SK-N-SH treated with all-trans-retinoic acid at 6 μM for 48 hours (cell line): Measurements from ENCODE around the gene ARHGAP28.

Source experiments
- CSDC2 ChIP-seq: fragments of 250-450 bp; sonication (Bioruptor Pico); IDR thresholded peaks from 2 replicates; pipeline ENCODE4 v1.5.0; 2020; ENCODE audit warnings: mild to moderate bottlenecking, moderate library complexity
- ESRRG ChIP-seq: fragments of 250-450 bp; sonication (Bioruptor Pico); IDR thresholded peaks from 2 replicates; pipeline ENCODE4 v1.6.1; 2021; ENCODE audit warnings: mild to moderate bottlenecking
- RARB ChIP-seq: fragments of 250-450 bp; sonication (Bioruptor Pico); IDR thresholded peaks from 2 replicates; pipeline ENCODE4 v1.8.0; 2021; ENCODE audit warnings: mild to moderate bottlenecking, moderate library complexity
- SNAI2 ChIP-seq: fragments of 250-450 bp; sonication (Bioruptor Pico); IDR thresholded peaks from 2 replicates; pipeline ENCODE4 v1.5.0; 2020; ENCODE audit warnings: mild to moderate bottlenecking, moderate library complexity
- TOX ChIP-seq: fragments of 250-450 bp; sonication (Bioruptor Pico); IDR thresholded peaks from 2 replicates; pipeline ENCODE4 v1.8.0; 2021; ENCODE audit warnings: mild to moderate bottlenecking, moderate library complexity, borderline replicate concordance
- ZC3H10 ChIP-seq: fragments of 250-450 bp; sonication (Bioruptor Pico); IDR thresholded peaks from 2 replicates; pipeline ENCODE4 v1.5.1; 2021; ENCODE audit warnings: mild to moderate bottlenecking, moderate library complexity
- ZFP3 ChIP-seq: fragments of 250-450 bp; sonication (Bioruptor Pico); IDR thresholded peaks from 2 replicates; pipeline ENCODE4 v1.5.0; 2020; ENCODE audit warnings: mild to moderate bottlenecking, moderate library complexity
- ZFP30 ChIP-seq: fragments of 450-650 bp; formaldehyde crosslinking; IDR thresholded peaks from 2 replicates; pipeline ENCODE4 v1.5.0; 2022; ENCODE audit warnings: mild to moderate bottlenecking, moderate library complexity
- ZNF565 ChIP-seq: fragments of 450-650 bp; formaldehyde crosslinking; conservative IDR thresholded peaks from 2 replicates; pipeline ENCODE4 v1.5.0; 2020; ENCODE audit warnings: low read depth, mild to moderate bottlenecking, moderate library complexity
- ZNF8 ChIP-seq: fragments of 450-650 bp; formaldehyde crosslinking; IDR thresholded peaks from 2 replicates; pipeline ENCODE4 v1.5.0; 2020; ENCODE audit warnings: mild to moderate bottlenecking, moderate library complexity
- TF ChIP-seq, protein P1 (sequence below): fragments of 250-450 bp; sonication (Bioruptor Pico); IDR thresholded peaks from 2 replicates; pipeline ENCODE4 v1.8.0; 2020; ENCODE audit warnings: mild to moderate bottlenecking, moderate library complexity, borderline replicate concordance
- TF ChIP-seq, protein P2 (sequence below): fragments of 250-450 bp; sonication (Bioruptor Pico); IDR thresholded peaks from 2 replicates; pipeline ENCODE4 v1.5.1; 2020; ENCODE audit warnings: low read depth, mild to moderate bottlenecking, moderate library complexity

DNA sequence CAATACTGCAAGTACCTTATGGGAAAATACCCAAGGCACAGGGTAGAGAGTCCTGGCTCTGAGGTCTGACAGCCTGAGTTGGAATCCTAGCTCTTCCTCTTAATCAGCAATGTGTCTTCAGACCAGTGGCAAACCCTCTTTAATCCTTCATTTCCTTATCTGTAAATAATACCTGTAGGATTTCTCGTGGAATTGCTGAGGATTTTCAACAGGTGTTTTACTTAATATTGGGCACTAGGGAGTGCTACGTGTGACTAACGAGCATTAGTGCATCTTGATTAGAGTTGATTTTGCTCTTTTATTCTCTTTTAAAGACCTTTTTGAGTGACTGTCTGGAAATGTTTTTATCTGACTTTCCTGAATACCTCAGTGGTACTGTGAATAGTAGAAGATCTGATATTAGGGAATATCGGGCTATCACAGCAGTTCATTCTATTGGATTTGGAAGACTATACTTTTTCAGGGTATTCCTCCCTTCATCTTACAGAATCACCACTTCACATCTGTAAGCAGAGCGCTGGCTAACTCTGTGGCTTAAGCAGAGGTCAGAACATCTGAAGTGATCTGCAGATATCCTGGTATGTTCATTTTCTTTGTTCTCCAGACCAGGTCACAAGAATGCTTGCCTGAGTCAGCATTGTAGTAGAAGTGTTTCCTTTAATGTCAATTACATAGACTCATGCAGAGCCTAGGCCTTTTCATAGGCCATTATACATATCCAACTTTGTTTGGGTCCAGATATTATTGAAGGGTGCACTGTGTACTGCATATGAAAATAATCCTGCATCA is 49.1 kb downstream of the ARHGAP28 start:
- TF ChIP-seq, protein P1, sequence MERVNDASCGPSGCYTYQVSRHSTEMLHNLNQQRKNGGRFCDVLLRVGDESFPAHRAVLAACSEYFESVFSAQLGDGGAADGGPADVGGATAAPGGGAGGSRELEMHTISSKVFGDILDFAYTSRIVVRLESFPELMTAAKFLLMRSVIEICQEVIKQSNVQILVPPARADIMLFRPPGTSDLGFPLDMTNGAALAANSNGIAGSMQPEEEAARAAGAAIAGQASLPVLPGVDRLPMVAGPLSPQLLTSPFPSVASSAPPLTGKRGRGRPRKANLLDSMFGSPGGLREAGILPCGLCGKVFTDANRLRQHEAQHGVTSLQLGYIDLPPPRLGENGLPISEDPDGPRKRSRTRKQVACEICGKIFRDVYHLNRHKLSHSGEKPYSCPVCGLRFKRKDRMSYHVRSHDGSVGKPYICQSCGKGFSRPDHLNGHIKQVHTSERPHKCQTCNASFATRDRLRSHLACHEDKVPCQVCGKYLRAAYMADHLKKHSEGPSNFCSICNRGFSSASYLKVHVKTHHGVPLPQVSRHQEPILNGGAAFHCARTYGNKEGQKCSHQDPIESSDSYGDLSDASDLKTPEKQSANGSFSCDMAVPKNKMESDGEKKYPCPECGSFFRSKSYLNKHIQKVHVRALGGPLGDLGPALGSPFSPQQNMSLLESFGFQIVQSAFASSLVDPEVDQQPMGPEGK (CRISPR knock-in tag), result no peak
- TF ChIP-seq ZNF565 (CRISPR knock-in tag) (no peak), ZFP30 (CRISPR knock-in tag) (no peak), ZNF8 (CRISPR knock-in tag) (no peak), TOX (CRISPR knock-in tag) (no peak), ZFP3 (CRISPR knock-in tag) (no peak), RARB (CRISPR knock-in tag) (no peak), CSDC2 (CRISPR knock-in tag) (no peak), SNAI2 (CRISPR knock-in tag) (no peak), ZC3H10 (CRISPR knock-in tag) (no peak), ESRRG (CRISPR knock-in tag) (no peak)
- TF ChIP-seq, protein P2, sequence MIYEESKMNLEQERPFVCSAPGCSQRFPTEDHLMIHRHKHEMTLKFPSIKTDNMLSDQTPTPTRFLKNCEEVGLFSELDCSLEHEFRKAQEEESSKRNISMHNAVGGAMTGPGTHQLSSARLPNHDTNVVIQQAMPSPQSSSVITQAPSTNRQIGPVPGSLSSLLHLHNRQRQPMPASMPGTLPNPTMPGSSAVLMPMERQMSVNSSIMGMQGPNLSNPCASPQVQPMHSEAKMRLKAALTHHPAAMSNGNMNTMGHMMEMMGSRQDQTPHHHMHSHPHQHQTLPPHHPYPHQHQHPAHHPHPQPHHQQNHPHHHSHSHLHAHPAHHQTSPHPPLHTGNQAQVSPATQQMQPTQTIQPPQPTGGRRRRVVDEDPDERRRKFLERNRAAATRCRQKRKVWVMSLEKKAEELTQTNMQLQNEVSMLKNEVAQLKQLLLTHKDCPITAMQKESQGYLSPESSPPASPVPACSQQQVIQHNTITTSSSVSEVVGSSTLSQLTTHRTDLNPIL (CRISPR knock-in tag), result no peak
